HFF-Myc (cell line): ENCODE measurements around the gene FMNL3.

ENCODE experiments used
- DNase-seq: peaks from one replicate; pipeline ENCODE4 v3.0.0-alpha.2; 2011; ENCODE audit warnings: low read depth; ENCODE audit errors: extremely low read depth
- H3K4me3 ChIP-seq: replicated peaks from 2 replicates; pipeline ENCODE4 v1.5.1; 2011; ENCODE audit warnings: low read depth, mild to moderate bottlenecking, control low read depth, low read length
- TF ChIP-seq, protein P1 (sequence below): IDR thresholded peaks from 2 replicates; pipeline ENCODE4 v1.5.1; 2012; ENCODE audit warnings: mild to moderate bottlenecking, low read depth, low read length, control low read depth; ENCODE audit errors: missing control alignments

FMNL3 gene

DNA sequence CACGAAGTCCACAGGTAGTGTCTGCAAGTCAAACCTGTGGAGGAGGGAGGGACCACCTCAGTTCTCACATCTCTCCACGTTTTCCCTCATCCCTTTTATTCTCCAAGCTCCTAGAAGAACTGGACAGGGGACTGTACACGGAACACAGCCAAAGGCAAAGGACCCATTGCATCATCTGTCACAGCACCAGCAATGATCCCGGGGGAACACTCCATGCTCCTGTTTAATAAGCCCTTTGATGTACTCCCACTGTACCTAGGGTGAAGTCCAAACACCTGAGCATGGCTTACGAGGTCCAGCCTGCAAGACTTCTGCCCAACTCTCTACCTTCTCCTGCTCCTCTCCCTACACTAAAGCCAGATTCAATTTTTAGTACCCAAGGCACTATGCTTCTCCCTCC is 57.3 kb downstream of the FMNL3 start:
- no peak for DNase-seq
- no peak overlapping the region for H3K4me3 ChIP-seq
- TF ChIP-seq, protein P1, sequence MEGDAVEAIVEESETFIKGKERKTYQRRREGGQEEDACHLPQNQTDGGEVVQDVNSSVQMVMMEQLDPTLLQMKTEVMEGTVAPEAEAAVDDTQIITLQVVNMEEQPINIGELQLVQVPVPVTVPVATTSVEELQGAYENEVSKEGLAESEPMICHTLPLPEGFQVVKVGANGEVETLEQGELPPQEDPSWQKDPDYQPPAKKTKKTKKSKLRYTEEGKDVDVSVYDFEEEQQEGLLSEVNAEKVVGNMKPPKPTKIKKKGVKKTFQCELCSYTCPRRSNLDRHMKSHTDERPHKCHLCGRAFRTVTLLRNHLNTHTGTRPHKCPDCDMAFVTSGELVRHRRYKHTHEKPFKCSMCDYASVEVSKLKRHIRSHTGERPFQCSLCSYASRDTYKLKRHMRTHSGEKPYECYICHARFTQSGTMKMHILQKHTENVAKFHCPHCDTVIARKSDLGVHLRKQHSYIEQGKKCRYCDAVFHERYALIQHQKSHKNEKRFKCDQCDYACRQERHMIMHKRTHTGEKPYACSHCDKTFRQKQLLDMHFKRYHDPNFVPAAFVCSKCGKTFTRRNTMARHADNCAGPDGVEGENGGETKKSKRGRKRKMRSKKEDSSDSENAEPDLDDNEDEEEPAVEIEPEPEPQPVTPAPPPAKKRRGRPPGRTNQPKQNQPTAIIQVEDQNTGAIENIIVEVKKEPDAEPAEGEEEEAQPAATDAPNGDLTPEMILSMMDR, result no peak

DNA sequence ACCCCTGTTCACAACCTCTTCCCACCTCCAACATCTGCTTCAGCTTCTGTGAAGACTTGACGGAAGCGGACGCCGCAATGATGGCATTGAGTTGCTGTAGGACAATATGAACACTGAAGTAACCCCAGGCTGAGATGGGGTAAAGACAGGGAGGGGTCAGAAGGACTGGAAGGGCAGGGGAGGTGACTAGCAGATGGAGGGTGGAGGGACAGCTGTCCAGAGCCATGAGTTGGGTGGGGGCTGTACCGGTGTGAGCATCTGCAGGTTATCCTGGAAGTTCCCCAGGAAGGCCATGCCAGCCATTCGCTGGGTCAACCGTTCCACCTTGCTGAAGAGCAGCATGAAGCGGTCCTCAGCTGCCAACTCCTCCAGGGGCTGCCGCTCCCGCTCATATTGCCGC is 57.8 kb downstream of the FMNL3 start:
- TF ChIP-seq, protein P1, result no peak
- no peak for DNase-seq
- H3K4me3 ChIP-seq, result no peak overlapping the region

DNA sequence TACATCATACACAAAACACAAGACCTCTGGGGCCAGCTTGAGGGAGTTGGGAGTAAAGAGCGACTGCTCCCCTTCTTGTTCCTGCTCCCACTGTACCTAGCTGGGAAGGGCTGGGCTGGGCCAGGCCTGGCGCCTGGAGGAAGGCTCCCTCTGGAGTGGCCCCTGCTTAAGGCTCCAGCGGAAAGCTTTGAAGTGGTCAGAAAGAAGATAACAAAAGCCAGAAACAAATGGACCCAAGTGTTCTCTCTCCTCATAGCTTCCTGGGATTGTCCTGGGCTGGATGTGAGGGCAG is 58.5 kb downstream of the FMNL3 start:
- no peak overlapping the region for H3K4me3 ChIP-seq
- no peak for DNase-seq
- TF ChIP-seq, protein P1, result no peak

DNA sequence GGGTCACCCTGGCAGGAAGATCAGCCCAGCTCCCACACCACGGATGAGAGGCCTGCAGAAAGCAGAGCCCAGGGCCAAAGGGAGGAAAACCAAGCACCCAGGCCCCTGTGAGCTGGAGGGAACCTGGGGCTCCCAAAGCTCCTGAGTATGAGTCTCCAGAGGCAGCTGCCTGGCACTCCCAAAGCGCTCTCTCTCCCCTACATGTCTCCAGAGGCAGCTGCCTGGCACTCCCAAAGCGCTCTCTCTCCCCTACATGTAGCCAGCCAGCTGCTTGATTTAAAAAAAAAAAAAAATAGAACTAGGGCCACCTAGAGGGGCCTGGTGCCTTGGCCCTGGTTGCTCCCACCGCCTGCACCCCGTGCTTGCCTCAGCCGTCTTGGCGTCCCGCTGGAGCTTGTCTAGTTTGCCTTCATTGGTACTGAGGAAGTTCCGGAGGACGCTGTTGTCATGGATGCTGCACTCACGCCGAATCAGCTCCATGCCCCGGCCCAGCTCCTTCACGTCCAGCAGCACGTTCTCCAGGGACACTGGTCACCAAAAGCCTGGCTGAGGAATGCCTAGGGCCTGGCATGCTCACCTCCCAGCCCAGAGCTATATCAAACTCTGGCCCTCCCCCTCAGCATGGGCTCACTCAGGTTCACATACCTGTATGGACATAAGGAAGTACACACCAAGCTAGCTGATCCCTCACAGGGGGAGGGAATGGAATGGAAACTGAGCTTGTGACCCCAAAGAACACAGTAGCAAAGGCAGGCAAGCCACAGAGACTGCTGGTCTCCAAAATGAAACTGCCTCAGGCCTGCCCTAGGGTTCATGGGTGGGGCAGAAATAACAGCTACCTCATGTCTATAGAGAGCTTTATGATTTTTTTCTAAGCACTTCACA is 59.1 kb downstream of the FMNL3 start:
- TF ChIP-seq, protein P1, result no peak
- DNase-seq, result no peak
- H3K4me3 ChIP-seq, result no peak overlapping the region

DNA sequence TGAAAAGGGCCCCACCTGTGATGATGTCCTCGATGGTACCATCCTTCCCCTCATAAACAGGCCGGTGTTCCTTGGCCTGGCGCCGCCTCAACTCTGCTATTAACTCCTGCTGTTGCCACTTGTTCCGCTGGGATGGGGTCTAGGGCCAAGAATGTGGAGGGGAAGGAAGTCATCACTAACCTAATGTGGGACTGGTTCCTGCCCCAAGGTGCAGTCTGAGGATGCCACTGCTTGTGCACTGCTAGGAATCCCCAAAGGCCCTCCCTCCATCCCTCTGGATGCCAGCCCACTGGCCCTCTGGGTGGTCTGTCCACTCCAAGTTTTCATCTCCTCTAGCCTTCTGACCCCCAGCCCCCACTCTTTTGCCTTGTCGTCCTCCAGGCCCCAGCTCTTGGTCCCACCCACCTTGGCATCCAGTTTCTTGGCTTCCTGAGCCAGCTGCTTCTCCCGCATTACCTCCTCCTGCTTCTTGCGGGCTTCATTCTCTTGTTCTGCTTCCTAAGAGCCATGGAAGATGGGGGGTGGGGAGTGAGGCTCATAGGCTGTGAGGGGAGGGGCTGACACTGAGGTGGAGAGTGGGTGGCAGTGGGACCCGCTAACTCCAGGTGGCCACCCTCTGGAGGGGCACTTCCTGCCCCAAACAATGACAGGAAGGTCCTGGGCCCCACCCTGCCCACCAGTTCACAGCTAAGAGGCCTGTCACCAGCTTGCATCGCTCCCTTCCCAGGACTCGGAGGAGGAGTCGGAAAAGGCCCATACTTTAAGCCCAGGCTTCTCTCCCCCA is 60.1 kb downstream of the FMNL3 start:
- H3K4me3 ChIP-seq, result no peak overlapping the region
- no peak for DNase-seq
- TF ChIP-seq, protein P1, result no peak

DNA sequence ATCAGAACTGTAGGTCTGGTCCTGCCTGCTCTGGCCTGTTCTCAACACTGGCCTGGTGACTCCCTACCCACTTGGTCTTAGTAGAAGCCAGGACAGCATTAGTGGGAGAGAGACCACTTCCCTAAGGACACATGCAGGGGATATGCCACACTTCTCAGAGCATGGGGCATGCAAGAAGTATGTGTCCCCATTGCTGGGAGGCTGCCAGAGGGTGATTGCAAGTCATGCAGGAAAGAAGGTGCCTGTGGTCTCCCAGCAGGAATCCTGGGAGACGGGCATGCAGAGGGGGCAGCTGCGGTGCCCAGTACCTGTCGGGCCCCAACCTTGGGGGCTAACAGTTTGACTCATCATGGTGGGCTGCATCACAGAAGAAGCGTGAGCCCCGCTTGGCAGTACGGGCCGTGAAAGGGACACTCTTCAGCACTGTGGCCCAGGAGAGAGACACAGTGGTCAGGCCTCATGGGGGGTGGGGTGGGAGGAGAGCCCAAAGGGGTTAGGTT is 60.8 kb downstream of the FMNL3 start:
- TF ChIP-seq, protein P1, result no peak
- no peak for DNase-seq
- H3K4me3 ChIP-seq, result no peak overlapping the region
